ENCODE measurements around the gene EPHA2. TPM values are rescaled to one million over a fixed set of nuclear protein-coding genes. Genes with fewer than 3 reads are reported as not detected.
"Not testable (repeated sequence)": the region's sequence is repeated elsewhere in the genome, so short reads cannot be mapped to it uniquely, and the experiment has no call there.

Gene EPHA2
- total RNA-seq, 2 experiments from 2014 or later, result 0.19 to 0.21 TPM

GRCh38 chr1:16165073-16165364 lies 9.2 kb upstream of the EPHA2 start:
- CTCF ChIA-PET, result interaction anchor here (1.7 kb wide), 1 partner anchor 86 kb away, joined by 7 read pairs; no protein-coding TSS in a partner anchor
- intact Hi-C loops (cut with DNase I, micrococcal nuclease), result no loop called here
- no peaks in the 10 kb centered on the region for H3K36me3 Mint-ChIP-seq (ENCODE audit: low read depth)
- no peak for DNase-seq
- peaks cover 59% of the 10 kb centered on the region for H3K4me1 Mint-ChIP-seq
- H3K27me3 Mint-ChIP-seq, result no peaks in the 10 kb centered on the region
- H3K9me3 Mint-ChIP-seq (ENCODE audit: low read depth), result no peaks in the 10 kb centered on the region
- no peak for ATAC-seq
- H3K4me3 Mint-ChIP-seq, result no peak overlapping the region
- H3K27ac Mint-ChIP-seq, result no peak overlapping the region
- POLR2A ChIA-PET, result no interaction called here

GRCh38 chr1:16164213-16165072 lies 8.6 kb upstream of the EPHA2 start:
- ChIA-PET POLR2A (no interaction called here), CTCF (interaction anchor here (1.0 to 1.7 kb wide), 4 partner anchors 9 to 85 kb away, joined by 3 to 7 read pairs (median 3); partner anchors contain the start of gene EPHA2)
- Mint-ChIP-seq H3K9me3 (ENCODE audit: low read depth) (no peaks in the 10 kb centered on the region), H3K27ac (no peak overlapping the region), H3K27me3 (no peaks in the 10 kb centered on the region), H3K36me3 (ENCODE audit: low read depth) (no peaks in the 10 kb centered on the region), H3K4me1 (peaks cover 61% of the 10 kb centered on the region), H3K4me3 (no peak overlapping the region)
- ATAC-seq (peak; percentile 57), DNase-seq (peak; percentile 58)
- intact Hi-C loops (cut with DNase I, micrococcal nuclease), result no loop called here

- DNase-seq; H3K36me3 Mint-ChIP-seq (ENCODE audit: low read depth); H3K9me3 Mint-ChIP-seq (ENCODE audit: low read depth); H3K27me3 Mint-ChIP-seq; H3K4me3 Mint-ChIP-seq; POLR2A ChIA-PET; intact Hi-C loops (cut with DNase I, micrococcal nuclease); ATAC-seq; H3K27ac Mint-ChIP-seq: not testable (repeated sequence)
- CTCF ChIA-PET, result interaction anchor here (0.6 to 3.0 kb wide), 7 partner anchors 8 to 534 kb away, joined by 3 to 12 read pairs (median 3); partner anchors contain the start of gene EPHA2
- H3K4me1 Mint-ChIP-seq, result peaks cover 58% of the 10 kb centered on the region
Measured at GRCh38 chr1:16163608-16164212, 7.8 kb upstream of the EPHA2 start.

- intact Hi-C loops (cut with DNase I, micrococcal nuclease), result no loop called here
- peak; percentile 67 for DNase-seq
- ChIA-PET CTCF (interaction anchor here (0.6 to 3.0 kb wide), 2 partner anchors 24 to 83 kb away, joined by 3 to 12 read pairs; no protein-coding TSS in a partner anchor), POLR2A (interaction anchor here (0.6 kb wide), 1 partner anchor 145 kb away, joined by 3 read pairs; no protein-coding TSS in a partner anchor)
- peak; percentile 54 for ATAC-seq
- H3K9me3 Mint-ChIP-seq (ENCODE audit: low read depth), result no peaks in the 10 kb centered on the region
- H3K4me1 Mint-ChIP-seq, result peaks cover 62% of the 10 kb centered on the region
- H3K27me3 Mint-ChIP-seq, result no peaks in the 10 kb centered on the region
- peak overlapping the region; percentile 21 for H3K4me3 Mint-ChIP-seq
- no peak overlapping the region for H3K27ac Mint-ChIP-seq
- no peaks in the 10 kb centered on the region for H3K36me3 Mint-ChIP-seq (ENCODE audit: low read depth)
Measured at GRCh38 chr1:16162163-16162822, 6.4 kb upstream of the EPHA2 start.

GRCh38 chr1:16161717-16162116 lies 5.8 kb upstream of the EPHA2 start:
- Mint-ChIP-seq H3K4me3 (no peak overlapping the region), H3K4me1 (peaks cover 65% of the 10 kb centered on the region), H3K36me3 (ENCODE audit: low read depth) (no peaks in the 10 kb centered on the region), H3K27me3 (no peaks in the 10 kb centered on the region), H3K27ac (no peak overlapping the region), H3K9me3 (ENCODE audit: low read depth) (no peaks in the 10 kb centered on the region)
- intact Hi-C loops (cut with DNase I, micrococcal nuclease), result no loop called here
- ATAC-seq, result no peak
- POLR2A ChIA-PET, result interaction anchor here (0.6 kb wide), 2 partner anchors 77 to 146 kb away, joined by 3 to 6 read pairs; no protein-coding TSS in a partner anchor
- no peak for DNase-seq
- CTCF ChIA-PET, result interaction anchor here (0.6 to 3.0 kb wide), 2 partner anchors 25 to 83 kb away, joined by 3 to 12 read pairs; no protein-coding TSS in a partner anchor

- peaks cover 63% of the 10 kb centered on the region for H3K4me1 Mint-ChIP-seq
- no peaks in the 10 kb centered on the region for H3K9me3 Mint-ChIP-seq (ENCODE audit: low read depth)
- ATAC-seq (no peak), DNase-seq (no peak)
- CTCF ChIA-PET, result no interaction called here
- H3K27me3 Mint-ChIP-seq, result peaks cover 2% of the 10 kb centered on the region
- intact Hi-C loops (cut with DNase I, micrococcal nuclease), result no loop called here
- no peak overlapping the region for H3K4me3 Mint-ChIP-seq
- no peak overlapping the region for H3K27ac Mint-ChIP-seq
- no peaks in the 10 kb centered on the region for H3K36me3 Mint-ChIP-seq (ENCODE audit: low read depth)
- POLR2A ChIA-PET, result no interaction called here
Measured at GRCh38 chr1:16158993-16159831, 3.3 kb upstream of the EPHA2 start.

GRCh38 chr1:16158025-16158424 lies 2.2 kb upstream of the EPHA2 start:
- Mint-ChIP-seq H3K9me3 (ENCODE audit: low read depth) (no peaks in the 10 kb centered on the region), H3K27me3 (peaks cover 3% of the 10 kb centered on the region), H3K36me3 (ENCODE audit: low read depth) (no peaks in the 10 kb centered on the region), H3K4me1 (peaks cover 61% of the 10 kb centered on the region), H3K4me3 (no peak overlapping the region), H3K27ac (no peak overlapping the region)
- ATAC-seq (peak; percentile 36), DNase-seq (peak; percentile 60)
- CTCF ChIA-PET, result interaction anchor here (0.6 kb wide), 1 partner anchor 14 kb away, joined by 3 read pairs; no protein-coding TSS in a partner anchor
- POLR2A ChIA-PET, result no interaction called here
- intact Hi-C loops (cut with DNase I, micrococcal nuclease), result no loop called here

GRCh38 chr1:16156848-16157495 lies 1.1 kb upstream of the EPHA2 start:
- intact Hi-C loops (cut with DNase I, micrococcal nuclease), result no loop called here
- H3K9me3 Mint-ChIP-seq (ENCODE audit: low read depth), result no peaks in the 10 kb centered on the region
- H3K4me3 Mint-ChIP-seq, result no peak overlapping the region
- no peak for DNase-seq
- H3K36me3 Mint-ChIP-seq (ENCODE audit: low read depth), result no peaks in the 10 kb centered on the region
- H3K27ac Mint-ChIP-seq, result no peak overlapping the region
- ChIA-PET POLR2A (no interaction called here), CTCF (interaction anchor here (0.6 to 1.2 kb wide), 5 partner anchors 15 to 195 kb away, joined by 3 to 5 read pairs (median 3); partner anchors contain the start of gene FBXO42)
- H3K27me3 Mint-ChIP-seq, result peaks cover 4% of the 10 kb centered on the region
- ATAC-seq, result no peak
- H3K4me1 Mint-ChIP-seq, result peaks cover 53% of the 10 kb centered on the region

- H3K27me3 Mint-ChIP-seq, result peaks cover 4% of the 10 kb centered on the region
- POLR2A ChIA-PET, result no interaction called here
- H3K9me3 Mint-ChIP-seq (ENCODE audit: low read depth), result no peaks in the 10 kb centered on the region
- H3K4me1 Mint-ChIP-seq, result peaks cover 44% of the 10 kb centered on the region
- H3K27ac Mint-ChIP-seq, result no peak overlapping the region
- CTCF ChIA-PET, result interaction anchor here (0.6 to 1.3 kb wide), 5 partner anchors 9 to 83 kb away, joined by 3 to 7 read pairs (median 3); partner anchors contain the start of gene CPLANE2
- ATAC-seq, result no peak
- H3K36me3 Mint-ChIP-seq (ENCODE audit: low read depth), result no peaks in the 10 kb centered on the region
- peak; percentile 28 for DNase-seq
- H3K4me3 Mint-ChIP-seq, result no peak overlapping the region
- intact Hi-C loops (cut with DNase I, micrococcal nuclease), result no loop called here
Measured at GRCh38 chr1:16153999-16154673, 1.7 kb downstream of the EPHA2 start.

Data from activated CD4-positive, alpha-beta T cell treated with anti-CD3 and anti-CD28 coated beads for 36 hours (primary cell).